Hindlimb muscle (tissue), 1 donor: ENCODE data around the gene PLCE1. TPM values are rescaled to one million over a fixed set of nuclear protein-coding genes. Genes with fewer than 3 reads are reported as not detected.

Source experiments
- DNase-seq: peaks from one replicate; pipeline ENCODE4 v3.0.0-alpha.2; 2013
- polyA plus RNA-seq: library from polyadenylated mRNA; unstranded; fragments of 120-200 nt; gene quantifications from one replicate; pipeline ENCODE4 v1.2.1, GENCODE V29; 2013; ENCODE audit not compliant: insufficient read length

PLCE1 gene
- polyA plus RNA-seq, 1 donor = 53.4 TPM

DNA sequence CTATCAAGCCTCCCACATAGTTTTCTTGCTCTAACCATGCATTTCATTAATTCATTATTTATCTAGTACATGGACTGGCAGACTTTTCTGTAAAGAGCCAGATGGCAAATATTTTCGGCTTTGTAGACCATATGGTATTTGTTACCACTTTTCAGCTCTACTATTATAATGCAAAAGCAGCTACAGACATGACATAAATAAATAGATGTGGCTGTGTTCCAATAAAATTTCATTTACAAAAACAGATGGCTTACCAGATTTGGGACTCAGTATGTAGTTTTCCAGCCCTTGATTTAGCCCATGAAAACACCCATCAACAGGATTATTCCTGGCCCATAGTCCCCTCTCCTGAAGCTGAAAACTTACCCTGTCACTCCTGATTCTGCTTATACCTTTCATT lies 32.1 kb downstream of the PLCE1 start:
- no peak for DNase-seq

GRCh38 chr10:94027197-94027596 lies 33.5 kb downstream of the PLCE1 start:
- no peak for DNase-seq

GRCh38 chr10:94029955-94030354 lies 36.2 kb downstream of the PLCE1 start:
- DNase-seq = no peak

DNA sequence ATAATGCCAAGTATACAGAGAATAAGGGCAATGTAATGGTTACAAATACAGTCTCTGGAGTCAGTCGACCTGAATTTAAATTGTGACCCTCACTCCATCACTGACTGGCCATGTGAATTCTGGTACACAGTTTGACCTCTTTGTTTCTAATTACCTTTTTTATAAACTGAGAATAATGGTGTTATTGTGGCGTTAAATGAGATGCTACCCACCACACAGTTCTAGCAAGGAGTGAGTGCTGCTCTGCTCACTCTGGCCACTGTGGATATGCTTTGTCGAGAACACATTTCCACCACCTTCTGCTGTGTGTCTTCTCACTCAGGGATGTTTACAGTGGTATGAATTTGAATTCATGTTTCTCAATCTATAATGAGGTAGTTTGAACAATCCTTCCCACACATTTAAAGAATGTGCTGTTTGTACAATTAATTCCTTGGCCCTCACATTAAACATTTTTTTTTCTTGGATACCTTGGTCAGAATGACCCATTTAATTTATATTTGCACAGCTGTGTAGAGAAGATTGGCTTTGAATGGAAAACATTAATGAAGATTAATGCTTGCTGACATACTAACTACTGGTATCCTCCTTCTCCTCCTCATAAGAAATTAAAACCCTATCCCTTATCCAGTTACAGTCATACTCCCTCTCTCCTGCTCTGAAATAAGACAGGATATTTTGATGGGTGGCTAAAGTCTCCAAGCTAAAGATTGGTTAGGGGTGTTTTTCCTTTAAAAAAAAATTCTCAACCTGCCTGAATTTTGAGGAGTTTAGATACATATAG lies 42.4 kb downstream of the PLCE1 start:
- no peak for DNase-seq

DNA sequence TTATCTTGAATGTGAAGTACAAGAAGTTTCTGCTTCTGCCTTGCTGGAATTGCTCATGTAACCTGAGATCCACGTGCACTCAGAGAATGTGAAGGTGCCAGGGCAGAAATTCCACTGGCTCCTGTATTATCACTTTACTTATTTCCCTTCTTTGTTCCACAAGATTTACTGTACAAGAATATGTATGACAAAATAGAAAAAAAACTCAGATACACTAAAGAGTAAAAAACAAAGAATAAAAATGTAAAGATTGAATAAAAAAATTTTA lies 43.0 kb downstream of the PLCE1 start:
- DNase-seq = no peak

DNA sequence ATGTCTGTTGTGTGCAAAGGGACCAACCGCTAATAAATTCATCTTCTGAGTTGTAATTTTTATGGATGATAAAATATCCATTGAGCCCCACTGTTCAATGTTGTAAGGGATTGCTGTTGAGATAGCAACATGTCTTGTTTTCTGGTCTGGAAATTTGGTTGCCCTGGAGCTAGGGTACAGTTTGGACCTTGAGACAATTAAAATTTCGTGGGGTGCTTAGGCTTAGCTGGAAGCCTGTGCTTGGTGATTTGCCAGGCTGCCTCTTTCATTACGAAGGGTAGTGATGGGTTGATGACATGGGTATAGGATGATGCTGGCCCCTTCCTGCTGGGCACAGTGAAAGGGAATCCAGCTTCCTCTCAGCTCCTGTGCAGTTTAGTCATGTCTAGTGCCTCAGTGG lies 43.6 kb downstream of the PLCE1 start:
- DNase-seq = no peak

- no peak for DNase-seq
Measured at GRCh38 chr10:94038024-94038423, 44.3 kb downstream of the PLCE1 start.

DNA sequence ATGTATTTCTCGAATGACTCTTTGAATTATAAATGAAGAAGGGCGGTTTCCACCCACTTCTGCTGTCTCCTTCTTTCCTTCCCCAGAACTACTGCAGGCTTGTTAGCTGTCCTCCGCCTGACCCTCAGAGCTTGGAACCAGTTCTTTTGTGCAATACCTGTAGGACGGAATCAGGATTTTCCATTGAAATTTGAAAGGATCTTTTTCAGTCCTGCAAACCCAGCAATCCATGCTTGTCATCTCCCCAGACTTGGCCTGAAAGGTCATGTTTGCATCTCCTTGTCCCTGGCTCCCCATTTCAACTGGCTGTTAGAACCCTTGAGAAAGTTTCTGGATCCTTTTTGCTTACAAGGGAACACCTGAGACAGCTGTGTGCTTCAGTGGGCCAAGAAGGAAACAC lies 47.5 kb downstream of the PLCE1 start:
- DNase-seq = peak; percentile 50

DNA sequence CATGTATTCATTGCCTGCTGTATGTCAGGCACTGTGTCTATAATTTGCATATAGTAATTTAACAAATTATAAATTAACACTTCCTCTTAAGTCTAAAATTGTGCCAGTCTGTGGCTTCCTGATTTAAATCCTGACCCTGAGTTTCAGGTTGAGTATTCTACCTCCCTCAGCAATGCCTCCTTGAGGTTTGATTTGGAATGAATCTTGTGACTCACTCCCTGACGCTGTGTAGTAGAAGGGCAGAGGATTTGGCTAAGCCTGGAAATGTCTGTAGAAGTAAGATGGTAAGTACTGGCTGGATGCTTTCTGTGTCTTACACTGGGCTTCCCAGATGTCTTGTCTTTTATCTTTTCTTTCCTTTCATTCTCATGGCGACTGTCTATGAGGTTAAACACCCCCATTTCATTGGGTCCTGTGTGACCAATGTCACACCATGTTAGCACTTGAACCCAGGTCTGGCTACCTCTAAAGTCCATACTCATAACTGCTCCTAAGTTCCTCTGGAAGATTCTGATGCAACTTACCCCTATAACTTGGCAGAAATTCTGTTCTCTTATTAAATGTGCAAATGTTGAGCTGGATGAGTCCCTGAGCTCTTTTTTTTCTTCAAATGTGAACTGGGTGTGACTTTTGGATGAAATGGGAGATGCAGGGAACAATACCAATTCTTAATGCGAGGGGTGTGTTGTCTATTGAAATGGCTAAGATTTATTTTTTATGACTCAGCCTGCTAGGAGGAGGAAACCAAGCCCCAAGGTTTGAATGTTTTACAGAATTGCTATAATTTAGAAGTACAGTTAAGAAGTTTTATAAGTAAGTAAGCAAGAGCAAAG lies 48.5 kb downstream of the PLCE1 start:
- peak; percentile 60 for DNase-seq

- no peak for DNase-seq
Measured at GRCh38 chr10:94042834-94043175, 49.1 kb downstream of the PLCE1 start.

Other genes with a start within 250 kb of the PLCE1 start
- 34.3 TPM for gene LGI1, start 236.0 kb upstream of the PLCE1 start, polyA plus RNA-seq
- gene SLC35G1, start 100.0 kb upstream of the PLCE1 start, polyA plus RNA-seq = 4.3 TPM